ENCODE measurements around the gene USP54.
"Not testable (repeated sequence)": the region's sequence is repeated elsewhere in the genome, so short reads cannot be mapped to it uniquely, and the experiment has no call there.

Gene USP54

GRCh38 chr10:73589563-73590126, 1.5 kb downstream of the USP54 start:
- FAIRE-seq (no peak), DNase-seq (ENCODE audit: insufficient read length, low spot score) (no peak)

- FAIRE-seq (no peak), DNase-seq (ENCODE audit: insufficient read length, low spot score) (no peak)
Observed at GRCh38 chr10:73588656-73589055, 2.5 kb downstream of the USP54 start.

GRCh38 chr10:73586583-73586984, 4.6 kb downstream of the USP54 start:
- no peak for DNase-seq (ENCODE audit: insufficient read length, low spot score)
- no peak for FAIRE-seq

- no peak for FAIRE-seq
- no peak for DNase-seq (ENCODE audit: insufficient read length, low spot score)
Observed at GRCh38 chr10:73585327-73585726, 5.8 kb downstream of the USP54 start.

GRCh38 chr10:73584737-73585136, 6.4 kb downstream of the USP54 start:
- peak; percentile 20 for DNase-seq (ENCODE audit: insufficient read length, low spot score)
- peak; percentile 49 for FAIRE-seq

GRCh38 chr10:73581918-73582317, 9.2 kb downstream of the USP54 start:
- DNase-seq (ENCODE audit: insufficient read length, low spot score) (no peak), FAIRE-seq (no peak)

- FAIRE-seq; DNase-seq (ENCODE audit: insufficient read length, low spot score): not testable (repeated sequence)
Observed at GRCh38 chr10:73578927-73579326, 12.2 kb downstream of the USP54 start.

GRCh38 chr10:73577788-73578187, 13.4 kb downstream of the USP54 start:
- DNase-seq (ENCODE audit: insufficient read length, low spot score) (no peak), FAIRE-seq (no peak)

GRCh38 chr10:73576890-73577591, 14.1 kb downstream of the USP54 start:
- no peak for DNase-seq (ENCODE audit: insufficient read length, low spot score)
- no peak for FAIRE-seq

GRCh38 chr10:73576178-73576889, 14.8 kb downstream of the USP54 start:
- no peak for DNase-seq (ENCODE audit: insufficient read length, low spot score)
- peak; percentile 65 for FAIRE-seq

- FAIRE-seq; DNase-seq (ENCODE audit: insufficient read length, low spot score): not testable (repeated sequence)
Observed at GRCh38 chr10:73567025-73567424, 24.1 kb downstream of the USP54 start.

- DNase-seq (ENCODE audit: insufficient read length, low spot score) (no peak), FAIRE-seq (no peak)
Observed at GRCh38 chr10:73561192-73561591, 29.9 kb downstream of the USP54 start.

GRCh38 chr10:73559590-73559989, 31.6 kb downstream of the USP54 start:
- FAIRE-seq (no peak), DNase-seq (ENCODE audit: insufficient read length, low spot score) (no peak)

GRCh38 chr10:73556855-73557254, 34.3 kb downstream of the USP54 start:
- no peak for DNase-seq (ENCODE audit: insufficient read length, low spot score)
- FAIRE-seq: no peak

GRCh38 chr10:73554721-73555120, 36.4 kb downstream of the USP54 start:
- no peak for DNase-seq (ENCODE audit: insufficient read length, low spot score)
- no peak for FAIRE-seq

GRCh38 chr10:73553761-73554160, 37.4 kb downstream of the USP54 start:
- no peak for FAIRE-seq
- no peak for DNase-seq (ENCODE audit: insufficient read length, low spot score)

GRCh38 chr10:73552819-73553715, 38.1 kb downstream of the USP54 start:
- DNase-seq (ENCODE audit: insufficient read length, low spot score): no peak
- FAIRE-seq: no peak

GRCh38 chr10:73551515-73551914, 39.6 kb downstream of the USP54 start:
- FAIRE-seq (no peak), DNase-seq (ENCODE audit: insufficient read length, low spot score) (no peak)

- no peak for FAIRE-seq
- no peak for DNase-seq (ENCODE audit: insufficient read length, low spot score)
Observed at GRCh38 chr10:73545357-73545756, 45.8 kb downstream of the USP54 start.

GRCh38 chr10:73537709-73538108, 53.4 kb downstream of the USP54 start:
- DNase-seq (ENCODE audit: insufficient read length, low spot score): no peak
- no peak for FAIRE-seq

- DNase-seq (ENCODE audit: insufficient read length, low spot score) (no peak), FAIRE-seq (no peak)
Observed at GRCh38 chr10:73537288-73537687, 53.9 kb downstream of the USP54 start.

All from GM19239 (cell line).